IMR-90 (cell line): ENCODE measurements around the gene MS4A4E. TPM values are rescaled to one million over a fixed set of nuclear protein-coding genes. Genes with fewer than 3 reads are reported as not detected.

Experiments used
- ATAC-seq: fragments of 200-7000 bp; cut with Tn5 transposase; 2 replicates; pipeline ENCODE4 v1.9.1; 2020; ENCODE audit warnings: low read depth, mild to moderate bottlenecking, moderate library complexity
- BruUV-seq: library from RNA; stranded (reverse); fragments of 400-500 nt; replicated peaks from 2 replicates; lab custom pipeline; 2021; lab: Mats Ljungman, UMichigan
- CTCF ChIA-PET: fragments of 300-600 bp; formaldehyde crosslinking; extraction: SDS; loops from one replicate; lab custom pipeline; 2021; ENCODE audit warnings: antibody characterized with exemption; lab: Yijun Ruan, JAX
- POLR2A ChIA-PET: fragments of 300-600 bp; sonication (Branson Sonifier 250); formaldehyde crosslinking; loops from one replicate; lab custom pipeline; 2022; ENCODE audit warnings: antibody characterized with exemption; ENCODE audit not compliant: unreplicated experiment; lab: Charles Lee
- DNase-seq: peaks from one replicate; pipeline ENCODE4 v3.0.0; 2013
- H2AFZ ChIP-seq: replicated peaks from 2 replicates; pipeline ENCODE3; 2013; ENCODE audit warnings: low read length, mild to moderate bottlenecking; ENCODE audit not compliant: poor library complexity
- H2AK5ac ChIP-seq: 2 replicates; pipeline ENCODE4 v1.6.1; 2013; ENCODE audit warnings: low read depth, low read length, inconsistent platforms
- H2AK9ac ChIP-seq: replicated peaks from 2 replicates; pipeline ENCODE3; 2013; ENCODE audit warnings: mild to moderate bottlenecking, low read depth, low read length, moderate library complexity; ENCODE audit not compliant: poor library complexity
- H2BK120ac ChIP-seq: 2 replicates; pipeline ENCODE4 v1.6.1; 2013; ENCODE audit warnings: low read depth, low read length, inconsistent platforms
- H2BK15ac ChIP-seq: 3 replicates; pipeline ENCODE4 v1.6.1; 2013; ENCODE audit warnings: low read depth, low read length, inconsistent platforms
- H2BK20ac ChIP-seq: 2 replicates; pipeline ENCODE4 v1.6.1; 2013; ENCODE audit warnings: low read depth, mild to moderate bottlenecking, inconsistent platforms, low read length, moderate library complexity
- H2BK5ac ChIP-seq: 2 replicates; pipeline ENCODE4 v1.6.1; 2013; ENCODE audit warnings: mild to moderate bottlenecking, low read depth, low read length, inconsistent platforms; ENCODE audit not compliant: poor library complexity, severe bottlenecking
- H3K14ac ChIP-seq: replicated peaks from 2 replicates; pipeline ENCODE4 v1.6.1; 2013; ENCODE audit warnings: low read depth, low read length, inconsistent platforms
- H3K18ac ChIP-seq: 2 replicates; pipeline ENCODE4 v1.6.1; 2013; ENCODE audit warnings: low read depth, low read length, control low read depth
- H3K23ac ChIP-seq: 2 replicates; pipeline ENCODE4 v1.6.1; 2013; ENCODE audit warnings: low read depth, low read length, inconsistent platforms
- H3K27ac ChIP-seq: 2 replicates; pipeline ENCODE4 v1.5.1; 2013; ENCODE audit warnings: mild to moderate bottlenecking, control low read depth, low read length; ENCODE audit not compliant: insufficient read depth
- H3K27me3 ChIP-seq: 2 replicates; pipeline ENCODE4 v1.6.1; 2013; ENCODE audit warnings: low read length; ENCODE audit not compliant: control insufficient read depth, insufficient read depth
- H3K36me3 ChIP-seq: 2 replicates; pipeline ENCODE4 v1.6.1; 2013; ENCODE audit warnings: low read length, mixed read lengths; ENCODE audit not compliant: control insufficient read depth, insufficient read depth
- H3K4ac ChIP-seq: 2 replicates; pipeline ENCODE4 v1.6.1; 2013; ENCODE audit warnings: low read depth, low read length, inconsistent platforms
- H3K4me1 ChIP-seq: 2 replicates; pipeline ENCODE4 v1.6.1; 2013; ENCODE audit warnings: low read length, mixed read lengths; ENCODE audit not compliant: control insufficient read depth, insufficient read depth
- H3K4me2 ChIP-seq: 2 replicates; pipeline ENCODE4 v1.6.1; 2013; ENCODE audit warnings: low read depth, mild to moderate bottlenecking, control low read depth, low read length, moderate library complexity
- H3K4me3 ChIP-seq: 2 replicates; pipeline ENCODE4 v1.5.1; 2013; ENCODE audit warnings: low read depth, mild to moderate bottlenecking, control low read depth, low read length, moderate library complexity; ENCODE audit not compliant: insufficient read depth
- H3K56ac ChIP-seq: 2 replicates; pipeline ENCODE4 v1.6.1; 2013; ENCODE audit warnings: low read length, inconsistent platforms; ENCODE audit not compliant: insufficient read depth; ENCODE audit errors: extremely low read depth
- H3K79me1 ChIP-seq, 2 experiments: 2 replicates each; pipeline ENCODE4 v1.6.1; 2013; ENCODE audit warnings: low read length in 2 of 2, inconsistent platforms in 1 of 2, low read depth in 1 of 2
- H3K9ac ChIP-seq: 2 replicates; pipeline ENCODE4 v1.6.1; 2013; ENCODE audit warnings: low read depth, low read length, control low read depth
- H3K9me1 ChIP-seq: 2 replicates; pipeline ENCODE4 v1.6.1; 2013; ENCODE audit warnings: low read length, inconsistent platforms; ENCODE audit not compliant: insufficient read depth
- H3K9me3 ChIP-seq: 2 replicates; pipeline ENCODE4 v1.6.1; 2013; ENCODE audit warnings: low read length; ENCODE audit not compliant: control insufficient read depth, insufficient read depth
- H4K20me1 ChIP-seq: 2 replicates; pipeline ENCODE4 v1.6.1; 2013; ENCODE audit warnings: low read length, inconsistent platforms; ENCODE audit not compliant: insufficient read depth
- H4K5ac ChIP-seq: 2 replicates; pipeline ENCODE4 v1.6.1; 2013; ENCODE audit warnings: mild to moderate bottlenecking, low read depth, low read length, control low read depth
- H4K8ac ChIP-seq, 2 experiments: 2 replicates each; pipeline ENCODE4 v1.6.1; 2013; ENCODE audit warnings: low read depth in 2 of 2, low read length in 2 of 2, control low read depth in 1 of 2, inconsistent platforms in 1 of 2
- H4K91ac ChIP-seq: 2 replicates; pipeline ENCODE4 v1.6.1; 2013; ENCODE audit warnings: low read depth, low read length, inconsistent platforms; ENCODE audit not compliant: insufficient read depth
- BHLHE40 ChIP-seq: fragments of 150-350 bp; IDR thresholded peaks from 2 replicates; pipeline ENCODE4 v1.6.1; 2016; ENCODE audit warnings: mild to moderate bottlenecking, low read depth, low read length
- CEBPB ChIP-seq: IDR thresholded peaks from 2 replicates; pipeline ENCODE4 v1.6.1; 2012; ENCODE audit warnings: low read depth, low read length, improper control_type of control experiment
- CHD1 ChIP-seq: IDR thresholded peaks from 2 replicates; pipeline ENCODE4 v1.6.1; 2012; ENCODE audit warnings: low read depth, low read length, improper control_type of control experiment
- CTCF ChIP-seq: conservative IDR thresholded peaks from 2 replicates; pipeline ENCODE4 v1.5.1; 2012; ENCODE audit warnings: mild to moderate bottlenecking, low read depth, low read length, improper control_type of control experiment
- FOS ChIP-seq: fragments of 150-350 bp; IDR thresholded peaks from 2 replicates; pipeline ENCODE4 v1.6.1; 2016; ENCODE audit warnings: low read depth, low read length
- MAFK ChIP-seq: IDR thresholded peaks from 2 replicates; pipeline ENCODE4 v1.6.1; 2012; ENCODE audit warnings: low read depth, low read length, improper control_type of control experiment
- MAZ ChIP-seq: IDR thresholded peaks from 2 replicates; pipeline ENCODE4 v1.6.1; 2012; ENCODE audit warnings: low read depth, mild to moderate bottlenecking, low read length, improper control_type of control experiment, moderate library complexity, borderline replicate concordance
- MXI1 ChIP-seq: IDR thresholded peaks from 2 replicates; pipeline ENCODE4 v1.6.1; 2012; ENCODE audit warnings: low read depth, mild to moderate bottlenecking, low read length, moderate library complexity, borderline replicate concordance
- POLR2A ChIP-seq: IDR thresholded peaks from 2 replicates; pipeline ENCODE4 v1.6.1; 2012; ENCODE audit warnings: mild to moderate bottlenecking, low read depth, low read length
- RAD21 ChIP-seq: IDR thresholded peaks from 2 replicates; pipeline ENCODE4 v1.6.1; 2012; ENCODE audit warnings: low read length, improper control_type of control experiment
- USF2 ChIP-seq: fragments of 150-350 bp; IDR thresholded peaks from 2 replicates; pipeline ENCODE4 v1.6.1; 2017; ENCODE audit warnings: mild to moderate bottlenecking, antibody characterized with exemption, low read length, low read depth
- WGBS, 2 experiments: methylation state at CpG; one replicate each; pipeline versions ENCODE4 v1.1.5 to v1.1.7; 2013; ENCODE audit warnings: missing lambda C conversion rate in 2 of 2; ENCODE audit not compliant: insufficient read length in 1 of 2; ENCODE audit errors: extremely low coverage in 2 of 2; 5-methylcytosine and 5-hydroxymethylcytosine counted together
- dilution Hi-C: fragments of 300-500 bp; cut with HindIII; formaldehyde crosslinking; loops from one replicate; pipeline ENCODE4 v1.14.3; 2018; ENCODE audit warnings: low sequenced_read_pairs; ENCODE audit not compliant: unreplicated experiment
- in situ Hi-C: fragments of 300-500 bp; cut with MboI; formaldehyde crosslinking; loops from 3 replicates; pipeline ENCODE4 v1.14.3; 2019; ENCODE audit warnings: low sequenced_read_pairs, inconsistent platforms, mixed read lengths
- intact Hi-C: fragments of 100-400 bp; cut with micrococcal nuclease; formaldehyde crosslinking; loops from 2 replicates; pipeline ENCODE4 v1.10.0; 2022
- polyA plus RNA-seq, 3 experiments: library from polyadenylated mRNA; depleted of rRNA; stranded (reverse); fragments of >200 nt; gene quantifications; 2 replicates each; pipeline ENCODE4 v1.2.3, GENCODE V29; 2012; ENCODE audit warnings: low replicate concordance in 1 of 3
- total RNA-seq: library from RNA; depleted of rRNA; stranded (reverse); fragments of >200 nt; gene quantifications from 2 replicates; pipeline ENCODE4 v1.2.3, GENCODE V29; 2012

MS4A4E gene
- total and polyA plus RNA-seq, 2 of the 4 experiments (the other 2 are of a cell fraction) = not detected

- TF ChIP-seq BHLHE40 = no peak
These were observed 9.5 kb upstream of the MS4A4E start (continued) for GRCh38 chr11:60252213-60253108.

GRCh38 chr11:60251485-60252212, 8.7 kb upstream of the MS4A4E start:
- Histone ChIP-seq H2AFZ (no peak overlapping the region), H2BK5ac (no peak overlapping the region), H4K8ac (no peak overlapping the region), H4K91ac (no peak overlapping the region), H3K79me1 (no peaks in the 10 kb centered on the region), H2BK20ac (no peak overlapping the region), H2BK15ac (no peak overlapping the region), H3K14ac (no peak overlapping the region), H3K4me2 (no peak overlapping the region), H3K9me3 (peaks cover 4% of the 10 kb centered on the region), H3K23ac (no peak overlapping the region), H3K18ac (no peak overlapping the region), H3K9me1 (no peaks in the 10 kb centered on the region), H3K4ac (no peak overlapping the region), H4K5ac (no peak overlapping the region), H2AK5ac (no peak overlapping the region), H3K27me3 (no peaks in the 10 kb centered on the region), H4K20me1 (no peaks in the 10 kb centered on the region), H3K9ac (no peak overlapping the region), H3K4me3 (no peak overlapping the region), H3K4me1 (no peaks in the 10 kb centered on the region), H2AK9ac (no peak overlapping the region), H3K36me3 (no peaks in the 10 kb centered on the region), H3K56ac (no peak overlapping the region), H3K27ac (no peak overlapping the region), H2BK120ac (no peak overlapping the region)
- WGBS, 2 experiments = no CpG with 5 or more reads among the region's 6 CpGs
- in situ Hi-C loops = no loop called here
- intact Hi-C loops = no loop called here
- dilution Hi-C loops = no loop called here
- no peak for DNase-seq
- no TSS peak for BruUV-seq
- ATAC-seq = no peak
- ChIA-PET CTCF (no interaction called here), POLR2A (no interaction called here)
- TF ChIP-seq FOS (no peak), CEBPB (no peak), RAD21 (no peak), MAFK (no peak), POLR2A (no peak), USF2 (no peak), CHD1 (no peak), MXI1 (no peak), MAZ (no peak), CTCF (no peak)
